K562 (cell line): ENCODE data around the gene TCAP.

Experiments
- EP300 ChIP-seq: IDR thresholded peaks from 2 replicates; pipeline ENCODE4 v1.6.1; 2012; ENCODE audit warnings: low read length, improper control_type of control experiment
- EZH2 ChIP-seq: IDR thresholded peaks from 2 replicates; pipeline ENCODE4 v1.6.1; 2012; ENCODE audit warnings: low read depth, mild to moderate bottlenecking, inconsistent platforms, low read length, borderline replicate concordance
- FOXM1 ChIP-seq, 2 experiments: fragments of 450-650 bp in 1 of 2; sonication (generic) in 1 of 2; formaldehyde crosslinking in 1 of 2; IDR thresholded peaks; 2 replicates each; pipeline versions ENCODE4 v1.6.1 to v1.9.0; 2017 to 2022; ENCODE audit warnings: low read depth in 2 of 2, mild to moderate bottlenecking in 2 of 2, missing genetic modification reagents in 1 of 2, moderate library complexity in 1 of 2
- KLF10 ChIP-seq: fragments of 250-450 bp; sonication (Bioruptor Pico); IDR thresholded peaks from 2 replicates; pipeline ENCODE4 v1.6.1; 2021; ENCODE audit warnings: matching md5 sums
- RB1 ChIP-seq: fragments of 450-650 bp; IDR thresholded peaks from 2 replicates; pipeline ENCODE4 v1.6.1; 2017; ENCODE audit warnings: low read depth, mild to moderate bottlenecking
- TAF15 ChIP-seq: fragments of 200-400 bp; formaldehyde crosslinking; IDR thresholded peaks from 2 replicates; pipeline ENCODE4 v1.6.1; 2017; ENCODE audit warnings: mild to moderate bottlenecking, low read depth, low read length, moderate library complexity
- ZNF507 ChIP-seq: conservative IDR thresholded peaks from 2 replicates; pipeline ENCODE4 v1.6.1; 2017; ENCODE audit warnings: missing genetic modification characterization, missing compliant biosample characterization
- TF ChIP-seq, protein P1 (sequence below): fragments of 450-650 bp; formaldehyde crosslinking; conservative IDR thresholded peaks from 2 replicates; pipeline ENCODE4 v1.4.0; 2022; ENCODE audit warnings: mild to moderate bottlenecking, missing genetic modification characterization
- TF ChIP-seq, protein P2 (sequence below): fragments of 450-650 bp; IDR thresholded peaks from 2 replicates; pipeline ENCODE4 v1.6.1; 2016; ENCODE audit warnings: missing biosample characterization, missing genetic modification characterization
- TF ChIP-seq, protein P3 (sequence below): fragments of 250-450 bp; sonication (Bioruptor Pico); IDR thresholded peaks from 2 replicates; pipeline ENCODE4 v1.5.0; 2021
- TF ChIP-seq, protein P4 (sequence below), 3 experiments: IDR thresholded peaks in 2 of 3; conservative IDR thresholded peaks in 1 of 3; 2 replicates each; pipeline ENCODE4 v1.5.1; 2011 to 2012; ENCODE audit warnings: low read length in 3 of 3, mild to moderate bottlenecking in 3 of 3, control low read depth in 2 of 3, improper control_type of control experiment in 1 of 3, inconsistent platforms in 1 of 3, low read depth in 1 of 3, mixed read lengths in 1 of 3, moderate library complexity in 1 of 3; ENCODE audit not compliant: insufficient read depth in 2 of 3

DNA sequence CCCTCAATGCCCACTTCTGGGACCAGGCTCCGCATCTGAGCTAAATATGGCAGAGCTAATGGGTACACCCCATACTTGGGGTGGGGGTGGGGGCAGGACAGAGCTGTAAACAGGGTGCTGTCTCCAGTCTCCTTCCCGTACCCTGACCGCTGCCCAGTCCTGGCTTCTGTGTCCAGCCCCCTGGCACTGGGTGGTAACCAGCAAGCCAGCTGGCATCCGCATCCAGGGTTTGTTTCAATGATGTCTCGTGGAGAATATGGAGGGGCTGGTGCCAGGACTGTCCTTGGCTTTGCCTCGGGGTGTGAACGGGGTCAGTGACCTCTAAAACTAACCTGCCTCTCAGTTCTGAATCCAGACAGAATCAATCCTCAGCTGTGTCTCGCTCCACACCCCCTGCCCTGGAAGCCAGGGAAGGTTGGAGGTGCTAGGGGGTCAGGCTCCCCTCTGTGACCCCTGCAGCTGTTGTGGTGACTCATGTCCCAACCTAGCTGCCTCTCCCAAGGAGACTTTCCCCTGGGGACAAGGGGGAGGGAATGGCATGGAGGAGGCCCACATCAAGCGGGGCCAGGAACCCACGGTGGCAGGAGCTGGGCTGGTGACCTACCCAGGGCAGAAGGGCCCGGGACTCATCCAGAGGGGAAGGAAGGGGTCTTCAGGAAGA is 1.6 kb downstream of the TCAP start:
- TF ChIP-seq EP300 (no peak), TAF15 (no peak), ZNF507 (tag) (no peak), RB1 (no peak), KLF10 (CRISPR knock-in tag) (no peak), EZH2 (no peak), FOXM1 (IDR thresholded peaks at IDR 0.05; ENCODE audit: low read depth) (no peak), FOXM1 (CRISPR knock-in tag; IDR thresholded peaks at IDR 0.05; ENCODE audit: low read depth) (no peak)
- TF ChIP-seq, protein P1, sequence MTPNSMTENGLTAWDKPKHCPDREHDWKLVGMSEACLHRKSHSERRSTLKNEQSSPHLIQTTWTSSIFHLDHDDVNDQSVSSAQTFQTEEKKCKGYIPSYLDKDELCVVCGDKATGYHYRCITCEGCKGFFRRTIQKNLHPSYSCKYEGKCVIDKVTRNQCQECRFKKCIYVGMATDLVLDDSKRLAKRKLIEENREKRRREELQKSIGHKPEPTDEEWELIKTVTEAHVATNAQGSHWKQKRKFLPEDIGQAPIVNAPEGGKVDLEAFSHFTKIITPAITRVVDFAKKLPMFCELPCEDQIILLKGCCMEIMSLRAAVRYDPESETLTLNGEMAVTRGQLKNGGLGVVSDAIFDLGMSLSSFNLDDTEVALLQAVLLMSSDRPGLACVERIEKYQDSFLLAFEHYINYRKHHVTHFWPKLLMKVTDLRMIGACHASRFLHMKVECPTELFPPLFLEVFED: no peak
- TF ChIP-seq, protein P2, sequence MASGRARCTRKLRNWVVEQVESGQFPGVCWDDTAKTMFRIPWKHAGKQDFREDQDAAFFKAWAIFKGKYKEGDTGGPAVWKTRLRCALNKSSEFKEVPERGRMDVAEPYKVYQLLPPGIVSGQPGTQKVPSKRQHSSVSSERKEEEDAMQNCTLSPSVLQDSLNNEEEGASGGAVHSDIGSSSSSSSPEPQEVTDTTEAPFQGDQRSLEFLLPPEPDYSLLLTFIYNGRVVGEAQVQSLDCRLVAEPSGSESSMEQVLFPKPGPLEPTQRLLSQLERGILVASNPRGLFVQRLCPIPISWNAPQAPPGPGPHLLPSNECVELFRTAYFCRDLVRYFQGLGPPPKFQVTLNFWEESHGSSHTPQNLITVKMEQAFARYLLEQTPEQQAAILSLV (tag): no peak
- TF ChIP-seq, protein P3, sequence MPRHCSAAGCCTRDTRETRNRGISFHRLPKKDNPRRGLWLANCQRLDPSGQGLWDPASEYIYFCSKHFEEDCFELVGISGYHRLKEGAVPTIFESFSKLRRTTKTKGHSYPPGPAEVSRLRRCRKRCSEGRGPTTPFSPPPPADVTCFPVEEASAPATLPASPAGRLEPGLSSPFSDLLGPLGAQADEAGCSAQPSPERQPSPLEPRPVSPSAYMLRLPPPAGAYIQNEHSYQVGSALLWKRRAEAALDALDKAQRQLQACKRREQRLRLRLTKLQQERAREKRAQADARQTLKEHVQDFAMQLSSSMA (CRISPR knock-in tag): no peak
- TF ChIP-seq, protein P4, sequence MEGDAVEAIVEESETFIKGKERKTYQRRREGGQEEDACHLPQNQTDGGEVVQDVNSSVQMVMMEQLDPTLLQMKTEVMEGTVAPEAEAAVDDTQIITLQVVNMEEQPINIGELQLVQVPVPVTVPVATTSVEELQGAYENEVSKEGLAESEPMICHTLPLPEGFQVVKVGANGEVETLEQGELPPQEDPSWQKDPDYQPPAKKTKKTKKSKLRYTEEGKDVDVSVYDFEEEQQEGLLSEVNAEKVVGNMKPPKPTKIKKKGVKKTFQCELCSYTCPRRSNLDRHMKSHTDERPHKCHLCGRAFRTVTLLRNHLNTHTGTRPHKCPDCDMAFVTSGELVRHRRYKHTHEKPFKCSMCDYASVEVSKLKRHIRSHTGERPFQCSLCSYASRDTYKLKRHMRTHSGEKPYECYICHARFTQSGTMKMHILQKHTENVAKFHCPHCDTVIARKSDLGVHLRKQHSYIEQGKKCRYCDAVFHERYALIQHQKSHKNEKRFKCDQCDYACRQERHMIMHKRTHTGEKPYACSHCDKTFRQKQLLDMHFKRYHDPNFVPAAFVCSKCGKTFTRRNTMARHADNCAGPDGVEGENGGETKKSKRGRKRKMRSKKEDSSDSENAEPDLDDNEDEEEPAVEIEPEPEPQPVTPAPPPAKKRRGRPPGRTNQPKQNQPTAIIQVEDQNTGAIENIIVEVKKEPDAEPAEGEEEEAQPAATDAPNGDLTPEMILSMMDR (IDR thresholded peaks at IDR 0.05 in 2 of 3, conservative IDR thresholded peaks at IDR 0.05 in 1 of 3; ENCODE audit: insufficient read depth in 2 of 3, low read depth in 1 of 3, low read length in 3 of 3): no peak
